ENCODE measurements around the gene ADH1B. TPM values are rescaled to one million over a fixed set of nuclear protein-coding genes. Genes with fewer than 3 reads are reported as not detected.

ADH1B gene
- total RNA-seq, 1 experiment from 2014 or later: 0.98 TPM

DNA sequence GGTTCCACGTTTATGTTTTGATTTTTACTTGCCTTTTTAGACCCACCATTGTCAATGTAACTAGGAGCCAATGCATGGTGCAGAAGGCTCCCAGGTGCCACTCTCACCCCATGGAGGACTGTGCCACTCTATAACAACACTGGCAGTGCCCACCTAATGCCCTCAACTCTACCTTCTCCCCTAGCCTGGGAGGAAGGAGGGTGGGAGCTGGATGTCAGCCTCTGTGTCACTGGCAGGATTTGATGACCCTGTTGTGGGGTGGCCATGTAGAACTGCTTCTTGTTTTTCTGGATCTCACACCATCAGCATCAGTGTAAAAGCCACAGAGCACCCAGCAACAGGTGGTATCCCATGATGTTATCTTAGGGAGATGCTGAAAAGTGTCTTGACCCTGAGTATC, 13.7 kb upstream of the ADH1B start:
- no peaks in the 10 kb centered on the region for H3K9me3 ChIP-seq (ENCODE audit: control insufficient read depth, insufficient read depth, low read depth, low read length)
- ATAC-seq (no peak), DNase-seq (ENCODE audit: low read depth, low spot score) (no peak)
- no peaks in the 10 kb centered on the region for H3K27me3 ChIP-seq (ENCODE audit: control insufficient read depth, insufficient read depth, low read length)
- no peak overlapping the region for H3K4me3 ChIP-seq (ENCODE audit: low read depth in 2 of 2, low read length in 2 of 2)
- ChIA-PET POLR2A (no interaction called here), CTCF (no interaction called here)
- no peaks in the 10 kb centered on the region for H3K36me3 ChIP-seq (ENCODE audit: control insufficient read depth, insufficient read depth, low read length)
- TF ChIP-seq, protein P1, sequence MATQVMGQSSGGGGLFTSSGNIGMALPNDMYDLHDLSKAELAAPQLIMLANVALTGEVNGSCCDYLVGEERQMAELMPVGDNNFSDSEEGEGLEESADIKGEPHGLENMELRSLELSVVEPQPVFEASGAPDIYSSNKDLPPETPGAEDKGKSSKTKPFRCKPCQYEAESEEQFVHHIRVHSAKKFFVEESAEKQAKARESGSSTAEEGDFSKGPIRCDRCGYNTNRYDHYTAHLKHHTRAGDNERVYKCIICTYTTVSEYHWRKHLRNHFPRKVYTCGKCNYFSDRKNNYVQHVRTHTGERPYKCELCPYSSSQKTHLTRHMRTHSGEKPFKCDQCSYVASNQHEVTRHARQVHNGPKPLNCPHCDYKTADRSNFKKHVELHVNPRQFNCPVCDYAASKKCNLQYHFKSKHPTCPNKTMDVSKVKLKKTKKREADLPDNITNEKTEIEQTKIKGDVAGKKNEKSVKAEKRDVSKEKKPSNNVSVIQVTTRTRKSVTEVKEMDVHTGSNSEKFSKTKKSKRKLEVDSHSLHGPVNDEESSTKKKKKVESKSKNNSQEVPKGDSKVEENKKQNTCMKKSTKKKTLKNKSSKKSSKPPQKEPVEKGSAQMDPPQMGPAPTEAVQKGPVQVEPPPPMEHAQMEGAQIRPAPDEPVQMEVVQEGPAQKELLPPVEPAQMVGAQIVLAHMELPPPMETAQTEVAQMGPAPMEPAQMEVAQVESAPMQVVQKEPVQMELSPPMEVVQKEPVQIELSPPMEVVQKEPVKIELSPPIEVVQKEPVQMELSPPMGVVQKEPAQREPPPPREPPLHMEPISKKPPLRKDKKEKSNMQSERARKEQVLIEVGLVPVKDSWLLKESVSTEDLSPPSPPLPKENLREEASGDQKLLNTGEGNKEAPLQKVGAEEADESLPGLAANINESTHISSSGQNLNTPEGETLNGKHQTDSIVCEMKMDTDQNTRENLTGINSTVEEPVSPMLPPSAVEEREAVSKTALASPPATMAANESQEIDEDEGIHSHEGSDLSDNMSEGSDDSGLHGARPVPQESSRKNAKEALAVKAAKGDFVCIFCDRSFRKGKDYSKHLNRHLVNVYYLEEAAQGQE (IDR thresholded peaks at IDR 0.05; ENCODE audit: insufficient read depth in 1 of 2, low read depth in 2 of 2, low read length in 1 of 2): no peak
- TF ChIP-seq SIN3A (IDR thresholded peaks at IDR 0.05; ENCODE audit: borderline replicate concordance, insufficient read depth, low read depth, low read length) (no peak), TCF7L2 (IDR thresholded peaks at IDR 0.05; ENCODE audit: low read depth, low read length) (no peak)
- no peaks in the 10 kb centered on the region for H3K4me1 ChIP-seq (ENCODE audit: control insufficient read depth, insufficient read depth, low read length)
- BruUV-seq (replicated peaks): no TSS peak
- no peak overlapping the region for H3K27ac ChIP-seq (ENCODE audit: low read length)
- in situ Hi-C loops (cut with HindIII; ENCODE audit: low pct_unique_long_range_greater_than_20kb, low sequenced_read_pairs) (no loop called here), intact Hi-C loops (cut with micrococcal nuclease; ENCODE audit: unreplicated experiment) (no loop called here)

DNA sequence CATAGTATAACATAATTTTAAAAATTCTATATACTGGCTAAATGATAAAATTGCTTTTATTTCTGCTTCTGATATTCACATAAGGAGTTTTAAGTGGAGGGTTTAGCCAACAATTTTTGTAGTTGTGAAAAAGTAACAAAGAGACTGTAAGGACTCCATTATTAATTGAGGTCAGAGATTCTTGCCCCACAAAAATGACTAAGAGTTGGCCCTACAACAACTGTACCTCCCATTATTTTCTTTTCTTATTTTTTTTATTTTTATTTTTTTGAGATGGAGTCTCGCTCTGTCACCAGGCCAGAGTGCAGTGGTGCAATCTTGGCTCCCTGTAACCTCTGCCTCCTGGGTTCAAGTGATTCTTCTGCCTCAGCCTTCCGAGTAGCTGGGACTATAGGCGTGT, 9.4 kb upstream of the ADH1B start:
- ChIA-PET CTCF (no interaction called here), POLR2A (no interaction called here)
- H3K36me3 ChIP-seq (ENCODE audit: control insufficient read depth, insufficient read depth, low read length): no peaks in the 10 kb centered on the region
- DNase-seq (ENCODE audit: low read depth, low spot score): no peak
- in situ Hi-C loops (cut with HindIII; ENCODE audit: low pct_unique_long_range_greater_than_20kb, low sequenced_read_pairs): no loop called here
- H3K4me1 ChIP-seq (ENCODE audit: control insufficient read depth, insufficient read depth, low read length): no peaks in the 10 kb centered on the region
- no peak overlapping the region for H3K4me3 ChIP-seq (ENCODE audit: low read depth in 2 of 2, low read length in 2 of 2)
- no peaks in the 10 kb centered on the region for H3K27me3 ChIP-seq (ENCODE audit: control insufficient read depth, insufficient read depth, low read length)
- no peak overlapping the region for H3K27ac ChIP-seq (ENCODE audit: low read length)
- ATAC-seq: no peak
- BruUV-seq (replicated peaks): no TSS peak
- intact Hi-C loops (cut with micrococcal nuclease; ENCODE audit: unreplicated experiment): no loop called here
- H3K9me3 ChIP-seq (ENCODE audit: control insufficient read depth, insufficient read depth, low read depth, low read length): no peaks in the 10 kb centered on the region
- TF ChIP-seq, protein P1 (IDR thresholded peaks at IDR 0.05; ENCODE audit: insufficient read depth in 1 of 2, low read depth in 2 of 2, low read length in 1 of 2): no peak
- TF ChIP-seq TCF7L2 (IDR thresholded peaks at IDR 0.05; ENCODE audit: low read depth, low read length) (no peak), POLR2AphosphoS5 (IDR thresholded peaks at IDR 0.05; ENCODE audit: low read depth, low read length) (no peak), SIN3A (IDR thresholded peaks at IDR 0.05; ENCODE audit: borderline replicate concordance, insufficient read depth, low read depth, low read length) (no peak)
- TF ChIP-seq, protein P2, sequence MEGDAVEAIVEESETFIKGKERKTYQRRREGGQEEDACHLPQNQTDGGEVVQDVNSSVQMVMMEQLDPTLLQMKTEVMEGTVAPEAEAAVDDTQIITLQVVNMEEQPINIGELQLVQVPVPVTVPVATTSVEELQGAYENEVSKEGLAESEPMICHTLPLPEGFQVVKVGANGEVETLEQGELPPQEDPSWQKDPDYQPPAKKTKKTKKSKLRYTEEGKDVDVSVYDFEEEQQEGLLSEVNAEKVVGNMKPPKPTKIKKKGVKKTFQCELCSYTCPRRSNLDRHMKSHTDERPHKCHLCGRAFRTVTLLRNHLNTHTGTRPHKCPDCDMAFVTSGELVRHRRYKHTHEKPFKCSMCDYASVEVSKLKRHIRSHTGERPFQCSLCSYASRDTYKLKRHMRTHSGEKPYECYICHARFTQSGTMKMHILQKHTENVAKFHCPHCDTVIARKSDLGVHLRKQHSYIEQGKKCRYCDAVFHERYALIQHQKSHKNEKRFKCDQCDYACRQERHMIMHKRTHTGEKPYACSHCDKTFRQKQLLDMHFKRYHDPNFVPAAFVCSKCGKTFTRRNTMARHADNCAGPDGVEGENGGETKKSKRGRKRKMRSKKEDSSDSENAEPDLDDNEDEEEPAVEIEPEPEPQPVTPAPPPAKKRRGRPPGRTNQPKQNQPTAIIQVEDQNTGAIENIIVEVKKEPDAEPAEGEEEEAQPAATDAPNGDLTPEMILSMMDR (IDR thresholded peaks at IDR 0.05): no peak

Data from Panc1 (cell line).